HG03108 (cell line): Measurements from ENCODE around the gene FBXL7.

Experiments
- ATAC-seq: cut with Tn5 transposase; IDR thresholded peaks from one replicate; pipeline ENCODE4 v1.9.1; 2021; ENCODE audit warnings: moderate library complexity; ENCODE audit not compliant: unreplicated experiment

Gene FBXL7

DNA sequence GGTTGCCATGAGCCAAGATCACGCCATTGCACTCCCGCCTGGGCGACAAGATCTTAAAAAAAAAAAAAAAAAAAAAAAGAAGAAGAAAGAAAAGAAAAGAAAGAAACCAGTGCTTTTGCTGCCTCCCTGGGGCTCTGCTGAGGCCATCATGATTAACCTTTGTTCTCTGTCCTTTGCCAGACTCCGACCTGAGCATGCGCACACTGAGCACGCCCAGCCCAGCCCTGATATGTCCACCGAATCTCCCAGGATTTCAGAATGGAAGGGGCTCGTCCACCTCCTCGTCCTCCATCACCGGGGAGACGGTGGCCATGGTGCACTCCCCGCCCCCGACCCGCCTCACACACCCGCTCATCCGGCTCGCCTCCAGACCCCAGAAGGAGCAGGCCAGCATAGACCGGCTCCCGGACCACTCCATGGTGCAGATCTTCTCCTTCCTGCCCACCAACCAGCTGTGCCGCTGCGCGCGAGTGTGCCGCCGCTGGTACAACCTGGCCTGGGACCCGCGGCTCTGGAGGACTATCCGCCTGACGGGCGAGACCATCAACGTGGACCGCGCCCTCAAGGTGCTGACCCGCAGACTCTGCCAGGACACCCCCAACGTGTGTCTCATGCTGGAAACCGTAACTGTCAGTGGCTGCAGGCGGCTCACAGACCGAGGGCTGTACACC, 427.9 kb downstream of the FBXL7 start:
- ATAC-seq, result no peak

- ATAC-seq, result no peak
These were observed 429.8 kb downstream of the FBXL7 start for GRCh38 chr5:15929611-15930263.

DNA sequence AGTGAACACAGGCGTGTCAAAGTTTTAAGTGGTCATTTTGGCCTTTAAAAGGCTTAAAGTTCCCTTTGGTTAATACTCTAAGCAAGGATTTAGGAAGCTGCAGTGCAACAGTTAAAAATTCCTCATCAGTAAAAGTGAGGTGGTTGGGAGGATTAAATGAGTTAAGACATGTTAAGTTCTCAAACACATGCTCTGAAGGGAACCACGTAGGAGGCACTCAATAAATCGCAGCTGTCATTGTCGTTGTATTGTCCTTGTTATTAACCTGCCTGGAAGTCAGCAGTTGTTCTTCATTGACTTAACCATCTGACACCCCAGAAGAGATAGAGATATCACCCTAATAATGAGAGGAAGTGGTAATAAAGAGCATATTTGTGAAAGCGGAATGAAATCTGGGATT, 432.1 kb downstream of the FBXL7 start:
- ATAC-seq, result no peak

DNA sequence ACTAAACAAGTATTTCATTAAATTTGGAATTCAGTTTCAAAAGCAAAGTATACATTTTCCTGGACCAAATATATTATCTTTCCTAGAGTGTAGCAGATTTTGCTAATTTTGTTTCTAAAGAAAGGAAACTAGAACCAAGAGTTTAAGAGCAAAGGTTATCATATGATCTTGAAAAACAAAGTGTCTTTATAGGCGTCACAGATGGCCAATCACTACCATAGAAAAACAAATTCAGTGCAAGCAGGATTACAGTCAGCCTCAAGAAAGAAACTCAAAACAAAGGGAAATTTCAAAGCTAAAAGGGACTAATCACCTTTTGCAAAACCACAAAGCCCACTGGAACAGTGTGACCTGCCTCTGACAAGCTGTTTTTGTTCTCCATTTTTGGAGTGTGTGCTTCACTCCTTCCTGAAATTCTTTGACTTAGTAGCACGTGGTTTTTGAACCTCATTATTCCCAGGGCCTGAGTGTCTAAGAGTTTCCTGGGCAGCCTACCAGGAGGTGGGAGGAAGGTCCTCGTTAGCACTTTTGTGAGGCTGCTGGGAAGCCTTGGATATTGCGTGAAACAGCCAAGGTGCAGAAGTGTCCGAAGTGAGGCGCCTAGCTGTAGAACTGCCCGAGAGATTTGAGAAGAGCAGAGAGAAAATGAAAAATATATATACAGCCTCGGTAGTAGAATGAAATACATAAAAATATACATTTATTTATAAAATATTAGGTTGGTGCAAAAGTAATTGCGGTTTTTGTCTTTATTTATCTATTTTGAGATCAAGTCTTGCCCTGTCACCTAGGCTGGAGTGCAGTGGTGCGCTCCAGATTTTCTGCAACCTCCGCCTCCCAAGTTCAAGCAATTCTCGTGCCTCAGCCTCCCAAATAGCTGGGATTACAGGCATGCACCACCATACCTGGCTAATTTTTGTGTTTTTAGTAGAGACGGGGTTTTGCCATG, 433.6 kb downstream of the FBXL7 start:
- no peak for ATAC-seq

GRCh38 chr5:15936505-15937245, 436.7 kb downstream of the FBXL7 start:
- no peak for ATAC-seq

- no peak for ATAC-seq
These were observed 437.7 kb downstream of the FBXL7 start for GRCh38 chr5:15937708-15938107.

GRCh38 chr5:15938186-15938585, 438.2 kb downstream of the FBXL7 start:
- no peak for ATAC-seq

GRCh38 chr5:15938961-15939360, 439.0 kb downstream of the FBXL7 start:
- no peak for ATAC-seq

DNA sequence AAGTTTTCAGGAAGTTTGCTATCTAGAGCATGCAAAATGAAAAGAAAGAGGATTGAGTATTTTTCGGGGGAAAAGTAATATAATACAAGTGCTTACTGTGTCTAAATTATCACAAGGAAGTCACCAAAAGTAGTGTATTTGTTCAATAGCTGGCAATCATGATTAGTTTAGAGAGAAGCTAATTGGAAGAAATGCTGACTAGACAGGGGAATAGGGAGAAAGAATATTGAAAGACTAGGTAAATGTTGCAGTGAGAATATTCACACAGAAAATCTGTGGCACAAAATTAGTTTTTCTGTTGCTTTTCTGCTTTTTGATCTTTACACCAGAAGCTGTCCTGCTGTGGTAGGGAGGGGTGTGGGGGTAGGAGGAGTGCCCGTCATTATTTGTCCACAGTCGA, 440.9 kb downstream of the FBXL7 start:
- ATAC-seq, result no peak

GRCh38 chr5:15943487-15943886, 443.5 kb downstream of the FBXL7 start:
- ATAC-seq, result no peak

GRCh38 chr5:15946026-15946425, 446.0 kb downstream of the FBXL7 start:
- no peak for ATAC-seq

GRCh38 chr5:15948190-15948589, 448.2 kb downstream of the FBXL7 start:
- ATAC-seq, result no peak

DNA sequence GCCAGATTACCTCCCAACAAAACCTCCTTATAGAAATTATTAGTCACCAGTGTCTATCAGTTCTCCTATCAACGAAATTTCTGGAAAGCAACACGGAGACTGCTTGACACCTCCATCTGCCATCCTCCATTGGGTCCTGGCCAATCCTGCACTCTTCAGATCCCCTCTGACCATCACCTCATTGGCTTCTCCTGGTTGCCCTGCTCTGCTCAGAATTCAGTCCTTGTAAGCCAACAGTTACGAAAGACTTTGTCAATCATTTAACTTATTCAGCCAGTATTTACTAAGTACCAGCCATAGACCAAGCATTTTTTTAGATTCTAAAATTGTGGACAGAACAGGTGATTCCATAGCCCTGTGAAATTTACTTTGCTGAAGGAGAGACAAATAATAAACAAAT, 451.1 kb downstream of the FBXL7 start:
- ATAC-seq, result no peak

GRCh38 chr5:15951550-15951949, 451.6 kb downstream of the FBXL7 start:
- ATAC-seq, result no peak

DNA sequence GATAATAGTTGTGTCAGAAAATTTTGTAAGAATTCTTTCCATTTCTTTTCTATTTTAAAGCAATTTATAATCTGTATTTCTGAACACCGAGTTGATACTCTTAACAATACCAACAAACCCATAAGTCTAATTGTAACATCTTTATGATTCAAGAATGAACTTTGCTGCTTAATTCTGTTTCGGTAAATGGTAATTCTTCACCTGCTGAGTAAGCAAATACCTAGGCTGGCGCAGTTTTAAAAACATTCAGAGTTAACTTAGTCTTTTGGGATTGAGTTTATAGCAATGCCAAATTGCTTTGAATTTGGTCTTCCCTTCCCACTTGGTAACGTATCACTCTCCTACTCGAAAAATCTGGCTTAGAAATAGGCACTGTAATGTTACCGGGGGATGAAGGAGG, 456.6 kb downstream of the FBXL7 start:
- no peak for ATAC-seq

- no peak for ATAC-seq
These were observed 457.1 kb downstream of the FBXL7 start for GRCh38 chr5:15957124-15957523.

GRCh38 chr5:15959370-15960164, 459.6 kb downstream of the FBXL7 start:
- ATAC-seq, result no peak

DNA sequence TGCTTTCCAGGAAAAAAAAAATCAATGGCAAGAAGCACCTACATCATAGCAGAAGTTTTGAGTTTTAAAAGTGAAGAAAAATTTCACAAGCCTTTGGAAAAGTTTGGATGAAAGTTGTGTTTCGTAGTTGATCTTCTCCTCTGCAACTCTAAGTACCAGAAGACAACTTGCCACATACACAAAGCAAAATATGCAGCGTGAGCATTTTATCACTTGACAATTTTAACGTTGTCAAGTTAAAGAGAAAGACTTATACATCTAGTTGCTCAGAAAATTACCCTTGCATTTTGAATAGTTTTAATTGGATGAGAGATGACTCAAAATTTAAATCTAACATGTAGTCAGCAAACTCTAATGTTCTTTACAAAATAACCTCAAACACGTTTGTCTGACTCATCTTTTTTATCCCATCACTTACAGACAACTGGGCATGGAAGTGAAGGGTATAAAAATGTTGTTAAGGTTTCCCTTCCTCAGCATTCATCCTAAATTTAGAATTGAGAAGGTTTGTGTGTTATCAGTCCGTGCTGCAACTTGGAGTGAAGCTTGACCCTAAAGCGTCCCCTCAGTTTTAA, 466.2 kb downstream of the FBXL7 start:
- no peak for ATAC-seq

- ATAC-seq, result no peak
These were observed 466.7 kb downstream of the FBXL7 start for GRCh38 chr5:15966651-15967050.

GRCh38 chr5:15968993-15969392, 469.0 kb downstream of the FBXL7 start:
- no peak for ATAC-seq
